ENCODE measurements around the gene PTGES2. TPM values are rescaled to one million over a fixed set of nuclear protein-coding genes. Genes with fewer than 3 reads are reported as not detected.

PTGES2 gene
- total RNA-seq, 6 donors from 2014 or later: 45.9 to 116 (median 61.1) TPM

GRCh38 chr9:128109050-128109709 is 18.3 kb downstream of the PTGES2 start:
- peaks cover 0 to 4% (median 2%) of the 10 kb centered on the region in 4 donors for H3K4me1 ChIP-seq
- ATAC-seq (ENCODE audit: low FRiP score in 2 of 2): no peak
- DNase-seq: no peak
- peaks cover 31 to 56% (median 50%) of the 10 kb centered on the region in 4 donors for H3K36me3 ChIP-seq
- H3K4me3 ChIP-seq: no peak overlapping the region
- WGBS, 2 donors: 70 to 77% methylated on average over 18 to 20 of the region's 20 CpGs
- no peaks in the 10 kb centered on the region for H3K27me3 ChIP-seq
- TF ChIP-seq POLR2AphosphoS5 (IDR thresholded peaks at IDR 0.05) (no peak), CTCF (IDR thresholded peaks at IDR 0.05) (no peak), EP300 (IDR thresholded peaks at IDR 0.05) (no peak), POLR2A (IDR thresholded peaks at IDR 0.05) (no peak)
- H3K9me3 ChIP-seq: no peaks in the 10 kb centered on the region
- H3K27ac ChIP-seq: no peak overlapping the region

- no peaks in the 10 kb centered on the region for H3K9me3 ChIP-seq
- no peak overlapping the region for H3K4me3 ChIP-seq
- WGBS, 2 donors: 84 to 87% methylated on average over 15 of the region's 15 CpGs
- DNase-seq (no peak), ATAC-seq (ENCODE audit: low FRiP score in 2 of 2) (no peak)
- peaks cover 4 to 11% (median 9%) of the 10 kb centered on the region in 4 donors for H3K4me1 ChIP-seq
- H3K27ac ChIP-seq: no peak overlapping the region
- no peak for TF ChIP-seq POLR2A (IDR thresholded peaks at IDR 0.05)
- H3K36me3 ChIP-seq: peaks cover 31 to 61% (median 54%) of the 10 kb centered on the region in 4 donors
- no peaks in the 10 kb centered on the region for H3K27me3 ChIP-seq
These were observed 19.1 kb downstream of the PTGES2 start for GRCh38 chr9:128108269-128109049.

GRCh38 chr9:128107468-128108268 is 19.9 kb downstream of the PTGES2 start:
- DNase-seq (no peak), ATAC-seq (ENCODE audit: low FRiP score in 2 of 2) (no peak)
- Histone ChIP-seq H3K4me1 (peaks cover 10 to 19% (median 17%) of the 10 kb centered on the region in 4 donors), H3K4me3 (no peak overlapping the region), H3K27me3 (no peaks in the 10 kb centered on the region), H3K9me3 (no peaks in the 10 kb centered on the region), H3K27ac (no peak overlapping the region), H3K36me3 (peaks cover 31 to 69% (median 62%) of the 10 kb centered on the region in 4 donors)
- WGBS, 2 donors: 91 to 99% methylated on average over 5 to 16 of the region's 18 CpGs
- TF ChIP-seq POLR2A (IDR thresholded peaks at IDR 0.05) (no peak), CTCF (IDR thresholded peaks at IDR 0.05) (no peak), POLR2AphosphoS5 (IDR thresholded peaks at IDR 0.05) (no peak), EP300 (IDR thresholded peaks at IDR 0.05) (no peak)

GRCh38 chr9:128106940-128107467 is 20.5 kb downstream of the PTGES2 start:
- no peaks in the 10 kb centered on the region for H3K27me3 ChIP-seq
- H3K4me3 ChIP-seq: no peak overlapping the region
- H3K36me3 ChIP-seq: peaks cover 35 to 75% (median 69%) of the 10 kb centered on the region in 4 donors
- no peak overlapping the region for H3K27ac ChIP-seq
- no peaks in the 10 kb centered on the region for H3K9me3 ChIP-seq
- DNase-seq (no peak), ATAC-seq (ENCODE audit: low FRiP score in 2 of 2) (peak in 1 of 2 donors; percentile 6)
- H3K4me1 ChIP-seq: peaks cover 14 to 25% (median 23%) of the 10 kb centered on the region in 4 donors
- WGBS, 2 donors: 98 to 99% methylated on average over 10 to 21 of the region's 23 CpGs
- TF ChIP-seq POLR2A (IDR thresholded peaks at IDR 0.05) (no peak), CTCF (IDR thresholded peaks at IDR 0.05) (no peak), POLR2AphosphoS5 (IDR thresholded peaks at IDR 0.05) (no peak), EP300 (IDR thresholded peaks at IDR 0.05) (no peak)

All from upper lobe of left lung (tissue), 6 donors.